GM19468 (cell line): ENCODE results near the gene HS6ST3.

Experiments
- ATAC-seq: cut with Tn5 transposase; IDR thresholded peaks from one replicate; pipeline ENCODE4 v1.9.1; 2021; ENCODE audit warnings: mild to moderate bottlenecking, moderate library complexity, moderate number of reproducible peaks; ENCODE audit not compliant: unreplicated experiment; ENCODE audit errors: extremely low read depth

The HS6ST3 gene

DNA sequence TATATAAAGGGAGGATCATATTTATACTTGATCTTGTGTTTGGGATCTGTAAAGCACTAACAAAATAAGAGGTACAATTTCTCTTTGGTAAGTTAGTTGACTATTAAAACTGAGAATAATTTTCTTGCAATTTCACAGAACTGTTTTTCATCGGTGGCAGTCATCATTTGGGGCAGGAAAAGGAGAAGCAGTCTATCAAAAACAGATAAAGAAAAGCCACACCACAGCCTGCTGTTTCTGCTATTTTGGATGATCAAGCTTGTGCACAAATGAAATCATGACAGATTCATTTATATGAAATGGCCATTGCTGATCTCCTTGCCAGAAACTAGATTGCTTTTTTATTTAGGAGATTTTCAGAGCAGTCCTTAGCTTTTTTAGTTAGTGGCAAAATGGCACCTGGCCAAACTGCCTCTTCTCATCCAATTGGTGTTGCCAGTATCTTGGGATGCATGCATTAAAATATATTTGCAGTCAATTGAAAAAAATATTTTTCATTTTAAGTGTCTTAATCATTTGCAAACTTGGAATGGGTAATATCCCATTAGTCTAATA lies 326.0 kb downstream of the HS6ST3 start:
- ATAC-seq: no peak

DNA sequence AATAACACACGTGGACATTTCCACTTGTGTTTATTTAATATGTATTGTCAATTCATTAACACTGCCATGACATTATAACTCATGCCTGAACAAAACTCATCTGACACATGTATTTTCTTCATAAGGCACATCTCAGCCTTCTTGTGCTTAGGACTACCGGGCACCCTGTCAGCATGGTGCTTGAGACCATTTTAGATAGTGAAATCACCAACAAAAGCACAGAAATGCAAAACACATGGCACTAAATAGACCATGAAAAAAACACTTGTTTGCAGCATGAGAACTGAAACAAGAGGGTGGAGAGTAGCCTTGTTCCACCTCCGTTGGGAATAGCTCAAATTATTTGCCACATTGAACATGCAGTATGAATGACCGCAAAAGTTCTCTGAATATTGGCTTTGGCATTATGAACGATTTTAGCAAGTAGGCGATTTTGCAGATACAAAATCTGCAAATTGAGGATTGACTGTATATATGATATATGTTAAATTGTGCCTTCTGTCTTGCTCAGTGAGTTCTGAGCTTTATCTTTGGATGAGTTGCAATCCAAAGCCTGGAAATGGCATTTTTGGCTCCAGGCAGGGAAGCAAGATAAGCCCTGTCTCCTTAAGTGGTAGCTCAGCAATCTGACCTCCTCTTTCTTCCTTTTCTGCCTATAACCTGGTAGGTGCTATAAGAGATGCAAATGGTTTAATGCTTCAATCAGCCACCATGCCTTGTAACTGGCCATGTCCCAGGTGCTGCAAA lies 328.2 kb downstream of the HS6ST3 start:
- ATAC-seq: no peak

- no peak for ATAC-seq
Measured at GRCh38 chr13:96421314-96421713, 331.4 kb downstream of the HS6ST3 start.

DNA sequence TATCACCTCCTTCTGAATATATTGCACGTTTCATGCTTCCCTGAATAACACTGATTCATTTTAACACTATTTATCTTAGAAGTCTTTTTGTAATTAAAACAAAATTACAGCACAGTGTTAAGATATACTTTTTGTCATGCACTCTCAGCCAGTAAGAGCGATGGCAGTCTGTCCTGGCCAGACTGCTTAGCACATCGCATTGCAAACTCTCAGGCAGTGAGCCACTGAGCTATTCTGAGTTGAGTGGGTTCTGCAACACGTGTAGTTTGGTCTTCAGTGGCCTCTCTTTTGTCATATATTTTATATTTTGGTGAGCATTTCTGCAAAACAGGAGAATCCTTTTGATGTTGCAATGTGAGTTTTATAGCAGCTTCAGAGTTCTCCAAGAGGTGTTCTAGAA lies 332.1 kb downstream of the HS6ST3 start:
- ATAC-seq: no peak

GRCh38 chr13:96426167-96426566 lies 336.3 kb downstream of the HS6ST3 start:
- ATAC-seq: no peak

- no peak for ATAC-seq
Measured at GRCh38 chr13:96428911-96429310, 339.0 kb downstream of the HS6ST3 start.

GRCh38 chr13:96431044-96431581 lies 341.2 kb downstream of the HS6ST3 start:
- ATAC-seq: no peak

DNA sequence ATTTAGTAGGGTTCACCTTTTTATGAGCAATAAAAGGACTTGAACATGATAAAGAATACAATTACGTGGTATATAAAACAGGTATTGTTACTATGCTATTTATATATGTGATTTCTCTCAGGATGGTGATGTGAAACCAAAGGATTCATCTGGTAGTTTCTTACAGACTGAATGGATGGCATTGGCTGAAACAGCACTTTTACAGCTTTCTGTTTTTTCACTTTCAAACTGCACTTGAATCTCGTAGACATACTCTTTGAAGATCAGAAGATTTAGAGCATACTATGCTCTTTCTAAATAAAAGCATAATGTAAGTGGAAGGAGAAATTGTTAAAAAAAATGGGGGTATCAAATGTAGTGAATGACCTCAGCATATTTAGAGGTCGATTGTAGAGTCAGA lies 354.8 kb downstream of the HS6ST3 start:
- ATAC-seq: no peak

GRCh38 chr13:96449920-96450319 lies 360.0 kb downstream of the HS6ST3 start:
- ATAC-seq: no peak

- no peak for ATAC-seq
Measured at GRCh38 chr13:96450326-96451020, 360.6 kb downstream of the HS6ST3 start.

GRCh38 chr13:96454466-96454865 lies 364.6 kb downstream of the HS6ST3 start:
- no peak for ATAC-seq

- no peak for ATAC-seq
Measured at GRCh38 chr13:96460609-96461008, 370.7 kb downstream of the HS6ST3 start.

DNA sequence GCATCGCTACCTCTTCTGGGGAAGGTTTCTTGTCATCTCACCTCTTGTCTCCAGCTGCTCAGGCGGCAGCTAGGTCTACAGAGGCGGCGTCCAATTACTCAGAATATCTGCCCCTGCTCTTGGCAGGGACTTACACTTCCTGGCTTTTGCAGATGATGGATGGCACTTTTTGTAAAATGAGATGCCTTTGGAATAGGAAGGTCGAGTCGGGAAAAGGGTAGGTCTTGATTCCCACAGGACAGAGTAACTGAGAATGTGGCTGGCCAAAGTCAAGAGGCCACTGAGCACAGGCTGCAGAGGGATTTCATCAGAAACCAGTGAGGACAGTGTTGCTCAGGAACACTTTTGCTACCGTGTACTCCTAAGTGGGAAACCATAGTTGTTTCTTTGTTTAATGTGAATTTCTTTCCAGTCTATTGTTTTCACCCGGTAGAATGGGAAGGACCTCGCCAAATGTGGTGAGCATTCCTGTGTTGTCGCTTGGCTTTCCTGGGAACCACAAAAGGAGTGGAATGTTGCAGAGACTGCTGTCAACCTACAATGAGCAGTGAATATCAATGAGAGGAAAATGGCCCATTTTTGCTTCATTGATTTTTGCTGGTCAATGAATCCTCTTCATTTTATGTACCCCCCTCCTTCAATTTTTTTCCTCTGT lies 383.7 kb downstream of the HS6ST3 start:
- no peak for ATAC-seq

GRCh38 chr13:96474181-96474557 lies 384.3 kb downstream of the HS6ST3 start:
- no peak for ATAC-seq

DNA sequence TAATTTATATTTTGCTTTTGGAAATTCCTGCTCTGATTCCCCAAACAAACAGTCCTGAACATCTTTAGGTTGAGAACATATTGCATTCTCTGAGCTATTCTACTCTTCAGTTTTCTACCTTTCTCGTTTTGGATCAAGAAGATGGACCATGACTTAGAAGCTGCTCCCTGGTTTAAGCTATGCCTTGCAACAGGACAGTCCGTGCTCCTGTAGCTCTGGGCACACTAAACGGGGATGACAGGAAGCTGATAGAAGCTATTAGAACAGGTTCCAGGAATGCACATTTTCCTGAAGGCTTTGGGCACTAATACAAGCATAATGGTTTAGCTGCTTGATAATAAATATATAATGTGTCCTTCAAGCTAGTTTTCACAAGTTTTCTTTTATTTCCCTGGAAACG lies 385.2 kb downstream of the HS6ST3 start:
- no peak for ATAC-seq

GRCh38 chr13:96481482-96481881 lies 391.6 kb downstream of the HS6ST3 start:
- ATAC-seq: no peak

- no peak for ATAC-seq
Measured at GRCh38 chr13:96490496-96490989, 400.6 kb downstream of the HS6ST3 start.

- ATAC-seq: no peak
Measured at GRCh38 chr13:96491103-96491502, 401.2 kb downstream of the HS6ST3 start.

- ATAC-seq: no peak
Measured at GRCh38 chr13:96492766-96493165, 402.9 kb downstream of the HS6ST3 start.

- ATAC-seq: no peak
Measured at GRCh38 chr13:96499656-96500055, 409.7 kb downstream of the HS6ST3 start.

DNA sequence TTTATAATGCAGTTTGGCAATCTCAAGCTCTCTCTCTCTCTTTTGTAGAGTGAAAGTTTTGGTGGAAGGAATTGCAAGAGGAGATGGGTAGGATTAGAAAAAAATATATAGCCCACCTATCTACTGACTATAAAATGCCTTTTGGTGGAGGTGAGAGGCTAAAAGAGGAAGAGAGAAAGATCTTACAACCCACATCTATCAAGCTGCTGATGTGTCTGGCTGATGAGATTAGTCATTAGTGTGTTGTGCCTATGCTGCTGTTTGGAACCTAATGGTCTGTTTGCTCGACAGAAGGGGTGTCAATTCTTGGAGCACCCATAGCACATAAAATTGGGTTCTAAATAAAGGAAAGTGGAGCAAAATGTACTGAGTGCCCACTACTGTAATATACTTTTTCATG lies 411.0 kb downstream of the HS6ST3 start:
- no peak for ATAC-seq
